Suprapubic skin (tissue), 4 donors: ENCODE results near the gene HERC2. TPM values are rescaled to one million over a fixed set of nuclear protein-coding genes. Genes with fewer than 3 reads are reported as not detected.
"Not testable (repeated sequence)": the region's sequence is repeated elsewhere in the genome, so short reads cannot be mapped to it uniquely, and the experiment has no call there.

Experiments used
- DNase-seq, 2 donors: peaks; one replicate each; pipeline ENCODE4 v3.0.0-alpha.2; 2019; ENCODE audit warnings: low spot score in 2 of 2
- H3K27ac ChIP-seq: fragments of 200-600 bp; sonication (generic); one replicate; pipeline ENCODE4 v1.5.1; 2019
- H3K27me3 ChIP-seq: fragments of 200-600 bp; sonication (generic); one replicate; pipeline ENCODE4 v1.5.1; 2019
- H3K36me3 ChIP-seq: fragments of 200-600 bp; sonication (generic); one replicate; pipeline ENCODE4 v1.5.1; 2019
- H3K4me1 ChIP-seq: fragments of 200-600 bp; sonication (generic); one replicate; pipeline ENCODE4 v1.5.1; 2019
- H3K4me3 ChIP-seq: fragments of 200-600 bp; sonication (generic); one replicate; pipeline ENCODE4 v1.5.1; 2019; ENCODE audit warnings: mild to moderate bottlenecking
- H3K9me3 ChIP-seq: fragments of 200-600 bp; sonication (generic); one replicate; pipeline ENCODE4 v1.5.1; 2019
- CTCF ChIP-seq, 2 donors: fragments of 200-600 bp in 1 of 2; fragments of 450-650 bp in 1 of 2; sonication (generic) in 1 of 2; IDR thresholded peaks; one replicate each; pipeline ENCODE4 v1.5.1; 2016 to 2019; ENCODE audit warnings: antibody characterized with exemption in 2 of 2, mild to moderate bottlenecking in 1 of 2, moderate library complexity in 1 of 2
- EP300 ChIP-seq: sonication (generic); formaldehyde crosslinking; IDR thresholded peaks from one replicate; pipeline ENCODE4 v1.6.1; 2017; ENCODE audit warnings: antibody characterized with exemption
- POLR2A ChIP-seq, 2 donors: fragments of 450-650 bp; IDR thresholded peaks; one replicate each; pipeline ENCODE4 v1.6.1; 2017; ENCODE audit warnings: antibody characterized with exemption in 2 of 2, mild to moderate bottlenecking in 2 of 2, moderate library complexity in 2 of 2
- POLR2AphosphoS5 ChIP-seq, 3 donors: sonication (generic); formaldehyde crosslinking; IDR thresholded peaks; one replicate each; pipeline ENCODE4 v1.6.1; 2017; ENCODE audit warnings: antibody characterized with exemption in 3 of 3
- WGBS: methylation state at CpG from one replicate; pipeline ENCODE4 v1.1.5; 2018; 5-methylcytosine and 5-hydroxymethylcytosine counted together
- total RNA-seq, 4 donors: library from RNA; depleted of rRNA; stranded (reverse); fragments of >200 nt; gene quantifications; one replicate each; pipeline ENCODE4 v1.1.0, GENCODE V29; 2016

The HERC2 gene
- total RNA-seq, 4 donors from 2014 or later: 45.2 to 111 (median 73.8) TPM

- no peak for DNase-seq
- Histone ChIP-seq H3K27ac (no peak overlapping the region), H3K27me3 (no peaks in the 10 kb centered on the region), H3K36me3 (peaks cover 58% of the 10 kb centered on the region), H3K9me3 (no peaks in the 10 kb centered on the region), H3K4me1 (no peaks in the 10 kb centered on the region), H3K4me3 (no peak overlapping the region)
- TF ChIP-seq CTCF (IDR thresholded peaks at IDR 0.05) (no peak), POLR2AphosphoS5 (IDR thresholded peaks at IDR 0.05) (no peak), EP300 (no peak), POLR2A (IDR thresholded peaks at IDR 0.05) (no peak)
- WGBS: 96% methylated on average over 6 of the region's 6 CpGs
Measured at GRCh38 chr15:28243901-28244300, 78.1 kb downstream of the HERC2 start.

GRCh38 chr15:28243399-28243798 is 78.6 kb downstream of the HERC2 start:
- Histone ChIP-seq H3K4me1 (no peaks in the 10 kb centered on the region), H3K9me3 (no peaks in the 10 kb centered on the region), H3K4me3 (no peak overlapping the region), H3K27me3 (no peaks in the 10 kb centered on the region), H3K36me3 (peaks cover 53% of the 10 kb centered on the region), H3K27ac (no peak overlapping the region)
- no peak for DNase-seq
- no peak for TF ChIP-seq POLR2AphosphoS5 (IDR thresholded peaks at IDR 0.05)
- 94% methylated on average over 1 of the region's 1 CpG for WGBS

- not testable (repeated sequence) for DNase-seq, H3K27ac ChIP-seq, H3K4me1 ChIP-seq, H3K9me3 ChIP-seq, H3K4me3 ChIP-seq, H3K27me3 ChIP-seq
- WGBS: 88% methylated on average over 4 of the region's 4 CpGs
- peaks cover 41% of the 10 kb centered on the region for H3K36me3 ChIP-seq
Measured at GRCh38 chr15:28238296-28238695, 83.7 kb downstream of the HERC2 start.

- not testable (repeated sequence) for H3K4me3 ChIP-seq, DNase-seq, H3K27ac ChIP-seq, H3K9me3 ChIP-seq, H3K4me1 ChIP-seq, H3K27me3 ChIP-seq
- 82% methylated on average over 6 of the region's 6 CpGs for WGBS
- peaks cover 45% of the 10 kb centered on the region for H3K36me3 ChIP-seq
Measured at GRCh38 chr15:28231743-28232142, 90.2 kb downstream of the HERC2 start.

GRCh38 chr15:28231336-28231735 is 90.6 kb downstream of the HERC2 start:
- not testable (repeated sequence) for H3K27ac ChIP-seq
- peaks cover 42% of the 10 kb centered on the region for H3K36me3 ChIP-seq
- 93% methylated on average over 7 of the region's 7 CpGs for WGBS

GRCh38 chr15:28228990-28229640 is 92.9 kb downstream of the HERC2 start:
- WGBS: 65% methylated on average over 9 of the region's 9 CpGs
- not testable (repeated sequence) for H3K9me3 ChIP-seq
- peaks cover 31% of the 10 kb centered on the region for H3K36me3 ChIP-seq

More at GRCh38 chr15:28231336-28231735, 90.6 kb downstream of the HERC2 start:
- H3K27me3 ChIP-seq, DNase-seq, H3K9me3 ChIP-seq, H3K4me1 ChIP-seq, H3K4me3 ChIP-seq: not testable (repeated sequence)

GRCh38 chr15:28228096-28228495 is 93.9 kb downstream of the HERC2 start:
- no peaks in the 10 kb centered on the region for H3K4me1 ChIP-seq
- 94% methylated on average over 18 of the region's 18 CpGs for WGBS
- H3K27ac ChIP-seq: no peak overlapping the region
- TF ChIP-seq POLR2A (IDR thresholded peaks at IDR 0.05) (no peak), POLR2AphosphoS5 (IDR thresholded peaks at IDR 0.05) (no peak), CTCF (IDR thresholded peaks at IDR 0.05) (no peak), EP300 (no peak)
- no peaks in the 10 kb centered on the region for H3K9me3 ChIP-seq
- no peak overlapping the region for H3K4me3 ChIP-seq
- H3K27me3 ChIP-seq: no peaks in the 10 kb centered on the region
- H3K36me3 ChIP-seq: peaks cover 27% of the 10 kb centered on the region
- no peak for DNase-seq

More at GRCh38 chr15:28228990-28229640, 92.9 kb downstream of the HERC2 start:
- not testable (repeated sequence) for H3K27me3 ChIP-seq, H3K4me3 ChIP-seq, H3K4me1 ChIP-seq, DNase-seq, H3K27ac ChIP-seq

- DNase-seq, H3K4me1 ChIP-seq, H3K27me3 ChIP-seq, H3K27ac ChIP-seq, H3K9me3 ChIP-seq, H3K4me3 ChIP-seq: not testable (repeated sequence)
- 41% methylated on average over 1 of the region's 1 CpG for WGBS
- peaks cover 23% of the 10 kb centered on the region for H3K36me3 ChIP-seq
Measured at GRCh38 chr15:28227303-28227702, 94.7 kb downstream of the HERC2 start.

- not testable (repeated sequence) for H3K4me3 ChIP-seq, H3K27me3 ChIP-seq, H3K4me1 ChIP-seq, DNase-seq, H3K9me3 ChIP-seq
- WGBS: 52% methylated on average over 4 of the region's 7 CpGs
- Histone ChIP-seq H3K36me3 (peaks cover 38% of the 10 kb centered on the region), H3K27ac (peak overlapping the region; percentile 34)
Measured at GRCh38 chr15:28222612-28223011, 99.4 kb downstream of the HERC2 start.

GRCh38 chr15:28221696-28222095 is 100.3 kb downstream of the HERC2 start:
- not testable (repeated sequence) for H3K9me3 ChIP-seq, H3K27ac ChIP-seq, DNase-seq, H3K4me3 ChIP-seq, H3K4me1 ChIP-seq, H3K27me3 ChIP-seq
- H3K36me3 ChIP-seq: peaks cover 35% of the 10 kb centered on the region
- WGBS: 94% methylated on average over 4 of the region's 4 CpGs
